HG02970 (cell line): Measurements from ENCODE around the gene GSK3B.

Experiments
- ATAC-seq: cut with Tn5 transposase; IDR thresholded peaks from one replicate; pipeline ENCODE4 v1.9.1; 2021; ENCODE audit warnings: mild to moderate bottlenecking, moderate library complexity, moderate number of reproducible peaks; ENCODE audit not compliant: unreplicated experiment, low FRiP score

Gene GSK3B

DNA sequence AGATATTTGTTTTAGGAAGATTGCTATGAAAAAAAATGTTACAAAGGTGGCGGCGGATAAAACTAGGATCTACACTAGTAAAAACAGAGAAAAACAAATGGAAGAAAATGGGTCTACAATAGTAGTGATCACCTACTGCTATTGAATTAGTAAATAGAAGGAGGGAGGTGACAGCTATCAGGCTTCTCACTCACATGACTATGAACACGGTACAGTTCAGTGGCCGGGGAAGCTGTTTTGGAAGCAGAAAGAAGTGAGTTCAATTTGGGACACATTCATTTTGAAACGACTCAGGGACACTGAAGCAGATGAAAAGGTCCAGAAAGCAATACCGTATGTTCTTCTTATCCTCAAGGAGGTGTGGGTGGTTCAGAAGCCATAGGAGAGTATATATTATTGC, 138.3 kb downstream of the GSK3B start:
- no peak for ATAC-seq

DNA sequence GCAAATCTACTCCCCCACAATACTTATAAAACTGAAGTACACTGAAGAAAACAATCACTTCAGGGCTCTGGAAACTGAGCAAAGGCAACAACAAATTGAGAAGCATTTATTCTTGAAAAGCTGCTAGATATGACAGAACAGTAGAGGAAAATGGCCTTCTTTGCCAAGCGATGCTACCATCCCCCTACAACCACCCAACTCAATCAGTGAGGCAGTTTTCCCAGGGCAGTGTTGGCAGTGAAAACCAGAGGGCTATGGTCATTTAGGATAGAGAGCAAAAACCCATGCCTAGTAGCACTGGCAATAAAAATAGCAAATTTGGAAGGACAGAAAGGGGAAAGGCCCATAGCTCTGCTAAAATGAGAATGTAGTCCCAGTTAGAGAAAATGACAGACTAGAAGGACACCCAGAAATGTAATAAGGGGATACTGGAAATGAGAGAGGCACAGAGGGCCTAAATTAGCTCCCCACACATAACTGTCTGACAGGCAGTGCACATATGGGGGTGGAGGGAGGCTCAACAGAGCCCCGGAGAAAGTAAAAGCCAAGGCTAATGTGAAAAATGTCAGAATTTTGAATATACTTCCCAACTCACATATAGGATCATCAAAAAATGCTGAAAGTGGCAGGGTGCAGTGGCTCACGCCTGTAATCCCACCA, 143.5 kb downstream of the GSK3B start:
- ATAC-seq: no peak

DNA sequence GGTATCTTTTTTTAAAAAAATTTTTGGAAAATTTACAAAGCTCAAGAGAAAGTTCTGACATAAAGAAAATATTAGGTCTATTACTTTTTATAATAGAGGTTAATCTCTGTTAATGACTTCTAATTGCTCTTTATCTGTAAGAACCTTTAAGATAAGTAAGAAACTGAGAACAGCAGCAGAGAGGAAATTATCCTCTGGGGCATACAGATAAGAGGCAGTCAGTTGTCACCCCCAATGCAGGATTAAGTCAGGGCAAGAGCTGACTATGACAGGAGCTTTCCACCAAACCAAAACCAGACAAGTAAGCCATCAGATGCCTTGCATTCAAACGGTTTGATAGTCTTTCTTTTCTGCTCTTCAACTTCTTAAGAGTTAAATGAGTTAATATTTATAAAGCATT, 149.0 kb downstream of the GSK3B start:
- ATAC-seq: no peak

DNA sequence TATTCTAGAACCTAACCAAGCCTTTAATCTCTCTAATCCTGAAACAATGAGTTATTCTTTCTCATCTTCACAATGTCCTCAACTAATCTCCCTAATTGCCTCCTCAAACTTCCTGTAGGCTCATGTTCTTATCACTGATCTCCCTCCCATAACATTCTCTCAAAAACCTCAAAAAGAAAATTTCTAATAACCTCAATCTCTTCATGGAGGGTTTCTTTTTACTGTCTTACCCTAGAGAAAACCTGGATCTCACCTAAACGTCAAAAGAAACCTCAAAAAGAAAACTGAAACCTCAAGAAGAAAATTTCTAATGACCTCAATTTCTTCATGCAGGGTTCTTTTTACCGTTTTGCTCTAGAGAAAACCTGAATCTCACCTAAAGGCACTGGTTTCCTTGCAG, 150.2 kb downstream of the GSK3B start:
- ATAC-seq: no peak

DNA sequence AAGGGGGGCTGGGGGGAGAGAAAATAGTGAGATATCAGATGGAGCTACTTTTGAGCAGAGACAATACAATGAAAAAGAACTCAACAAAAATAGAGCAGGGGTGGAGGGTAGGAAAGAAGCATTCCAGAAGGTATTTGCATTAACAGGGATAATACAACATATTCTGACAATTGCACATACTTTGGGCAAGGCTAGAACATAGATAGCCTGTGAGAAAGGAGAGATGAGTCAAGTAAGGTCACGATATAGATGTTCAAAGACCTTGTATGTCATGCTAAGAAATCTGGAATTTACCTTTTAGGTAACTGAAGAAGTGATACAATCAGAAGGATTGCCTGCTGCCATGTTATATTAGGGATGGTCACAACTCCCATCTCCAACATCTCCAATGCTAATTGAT, 155.2 kb downstream of the GSK3B start:
- ATAC-seq: no peak

DNA sequence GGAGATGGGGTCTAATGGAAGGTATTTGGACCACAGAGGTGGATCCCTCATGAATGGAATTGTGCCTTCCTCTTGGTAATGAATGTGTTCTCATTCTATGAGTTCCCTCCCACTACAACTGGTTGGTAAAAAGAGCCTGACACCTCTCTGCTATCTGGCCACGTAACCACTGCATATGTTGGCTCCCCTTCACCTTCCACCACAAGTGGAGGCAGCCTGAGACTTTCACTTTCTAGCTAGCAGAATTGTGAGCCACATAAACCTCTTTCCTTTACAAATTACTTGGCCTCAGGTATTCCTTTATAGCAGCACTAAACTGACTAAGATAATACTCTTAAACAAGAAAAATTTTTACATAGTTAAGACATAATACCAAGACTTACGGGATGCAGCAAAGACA, 157.0 kb downstream of the GSK3B start:
- ATAC-seq: peak; percentile 87

DNA sequence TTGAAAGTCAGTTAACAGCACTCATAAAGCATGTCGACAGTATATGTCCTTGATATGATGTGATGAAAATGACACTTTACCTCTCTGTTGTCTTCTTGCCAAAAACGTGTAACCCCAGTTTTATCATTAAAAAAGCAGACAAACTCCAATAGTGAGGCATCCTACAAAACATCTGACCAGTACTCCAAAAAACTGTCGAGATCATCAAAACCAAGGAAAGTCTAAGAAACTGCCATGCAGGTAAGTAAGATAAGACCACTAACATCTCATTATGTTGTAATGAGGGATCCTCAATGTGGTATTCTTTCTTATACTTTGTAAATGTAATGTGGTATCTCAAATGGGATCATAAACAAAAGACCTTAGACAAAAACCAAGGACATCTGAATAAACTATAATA, 160.0 kb downstream of the GSK3B start:
- no peak for ATAC-seq

DNA sequence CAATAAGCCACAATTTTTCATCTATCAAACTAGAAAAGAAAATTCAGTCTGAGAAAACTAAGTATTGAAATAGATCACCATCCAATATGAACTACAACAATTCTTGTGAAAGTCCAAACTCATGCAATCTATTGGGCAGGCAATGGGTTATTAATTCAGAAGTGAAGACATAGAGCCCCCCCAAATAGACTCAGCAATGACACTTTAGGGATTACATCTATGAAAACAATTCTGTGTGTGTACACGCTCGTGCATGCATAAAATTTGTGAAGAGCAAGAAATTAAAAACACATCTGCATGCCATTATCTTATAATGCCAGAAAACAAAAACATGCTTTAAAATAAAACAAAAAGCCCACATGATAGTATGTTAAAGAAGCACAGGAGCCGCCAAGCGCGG, 161.0 kb downstream of the GSK3B start:
- ATAC-seq: no peak

DNA sequence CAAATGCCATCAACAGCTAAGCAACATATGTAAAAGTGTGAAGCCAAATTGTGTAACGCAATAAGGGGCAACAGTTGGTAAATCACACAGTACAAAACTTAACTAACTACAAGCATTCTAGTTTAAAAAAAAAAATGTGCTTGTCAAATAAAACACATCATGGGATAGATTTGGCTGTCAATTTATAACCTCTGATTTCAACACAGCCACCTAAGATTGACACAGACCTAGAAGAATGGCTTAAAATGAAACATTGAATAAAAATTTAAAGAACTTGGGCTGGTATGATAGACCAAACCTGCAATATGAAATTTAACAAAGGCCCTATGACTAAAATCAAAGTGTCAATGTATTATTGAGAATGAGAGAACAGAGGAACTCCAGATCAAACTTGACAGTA, 164.0 kb downstream of the GSK3B start:
- no peak for ATAC-seq

DNA sequence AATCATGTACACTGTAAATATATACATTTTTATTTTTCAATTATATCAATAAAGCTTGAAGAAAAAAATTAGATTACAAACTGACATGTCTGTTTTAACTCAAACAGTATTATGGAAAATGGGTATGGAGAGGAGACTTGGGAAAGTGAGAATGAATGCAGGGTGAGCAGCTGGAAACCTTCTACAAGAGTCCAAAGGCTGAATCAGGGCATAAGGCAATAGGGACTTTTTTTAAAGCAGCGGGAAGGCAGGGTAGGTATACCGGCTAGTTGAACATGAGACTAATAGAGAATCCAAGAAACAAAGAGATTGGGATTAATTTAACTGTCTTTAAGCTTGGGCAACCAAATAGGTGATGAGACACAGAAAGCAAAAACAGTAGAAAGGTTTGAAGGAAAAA, 167.1 kb downstream of the GSK3B start:
- ATAC-seq: no peak

DNA sequence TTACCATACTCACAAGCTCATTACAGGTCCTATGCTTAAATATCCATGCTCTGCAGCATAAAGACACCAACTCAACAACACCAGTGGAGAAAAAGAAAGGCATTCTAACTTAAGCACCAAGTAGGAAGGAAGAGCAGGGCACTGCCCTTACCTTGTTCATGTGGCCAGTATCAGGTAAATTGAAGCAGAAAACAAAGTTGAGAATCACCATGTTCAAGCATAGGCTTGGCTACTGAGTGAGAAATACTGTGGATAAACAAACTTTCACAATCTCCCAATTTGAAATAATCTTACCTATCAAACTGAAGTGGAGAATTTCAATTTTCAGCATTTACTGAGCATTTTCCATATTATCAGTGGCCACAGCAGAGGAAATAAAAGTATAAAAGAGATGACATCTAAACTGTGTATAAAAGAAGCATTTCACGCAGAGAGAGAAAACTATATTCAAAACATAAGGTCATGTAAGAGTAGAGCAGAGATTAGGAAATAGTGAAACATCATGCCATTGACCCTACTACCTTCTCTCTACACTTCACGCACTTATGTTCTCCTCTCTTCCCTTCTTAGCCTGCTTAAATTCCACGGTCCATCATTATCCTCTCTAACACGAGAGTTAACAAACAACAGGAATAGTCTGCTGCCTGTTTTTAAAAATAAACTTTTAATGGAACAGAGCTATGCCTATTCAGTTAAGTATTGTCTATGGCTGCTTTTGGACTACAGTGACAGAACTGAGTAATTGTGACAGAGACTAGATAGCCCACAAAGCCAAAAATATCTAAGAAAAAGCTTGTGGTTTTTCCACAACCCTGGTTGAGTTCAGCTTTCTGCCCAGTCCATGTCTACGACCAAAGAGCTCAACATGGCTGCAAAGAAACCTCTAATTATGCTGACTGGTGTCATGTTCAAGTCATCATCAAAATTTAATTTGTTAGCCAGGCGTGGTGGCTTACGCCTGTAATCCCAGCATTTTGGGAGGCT, 169.8 kb downstream of the GSK3B start:
- no peak for ATAC-seq

DNA sequence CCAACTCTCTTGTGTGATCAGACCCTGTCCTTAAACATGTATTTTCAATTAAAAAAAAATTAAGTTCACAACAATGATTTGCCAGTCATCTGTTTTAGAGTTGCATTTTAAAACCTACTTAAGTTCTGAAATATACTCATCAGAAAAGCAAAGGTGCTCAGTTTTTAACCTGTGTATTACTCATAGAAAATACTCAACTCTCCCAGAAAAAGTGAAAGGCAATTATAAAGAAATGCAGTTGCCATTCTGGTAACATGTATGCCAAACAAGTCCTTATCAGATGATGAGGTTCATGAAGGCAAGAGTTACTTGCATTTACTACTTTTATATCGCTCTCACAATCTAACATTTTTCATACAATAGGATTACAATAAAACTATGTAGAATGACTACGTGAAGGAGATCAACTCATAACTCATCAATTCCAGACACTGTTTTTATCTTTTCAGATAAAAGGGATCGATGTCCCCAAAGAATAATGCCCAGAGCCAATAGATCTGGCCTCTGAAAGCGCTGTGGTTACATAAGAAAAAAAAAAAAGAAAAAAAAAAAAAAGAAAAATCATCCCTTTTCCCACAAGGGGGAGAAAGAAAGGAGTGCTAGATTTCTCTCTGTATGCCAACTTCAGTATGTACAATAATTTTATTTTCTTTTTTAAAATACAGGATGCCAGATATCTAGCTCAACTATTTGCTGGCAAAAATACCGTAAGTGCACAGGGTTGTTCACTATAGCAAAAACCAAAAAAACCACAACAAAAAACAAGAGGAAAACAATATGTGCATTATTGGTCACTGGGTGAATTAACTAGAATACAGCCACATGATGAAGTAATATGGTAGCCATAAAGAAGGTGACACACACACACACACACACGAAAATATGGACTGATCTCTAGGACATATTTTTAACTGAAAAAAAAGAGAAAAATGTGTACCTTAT, 175.0 kb downstream of the GSK3B start:
- ATAC-seq: no peak

DNA sequence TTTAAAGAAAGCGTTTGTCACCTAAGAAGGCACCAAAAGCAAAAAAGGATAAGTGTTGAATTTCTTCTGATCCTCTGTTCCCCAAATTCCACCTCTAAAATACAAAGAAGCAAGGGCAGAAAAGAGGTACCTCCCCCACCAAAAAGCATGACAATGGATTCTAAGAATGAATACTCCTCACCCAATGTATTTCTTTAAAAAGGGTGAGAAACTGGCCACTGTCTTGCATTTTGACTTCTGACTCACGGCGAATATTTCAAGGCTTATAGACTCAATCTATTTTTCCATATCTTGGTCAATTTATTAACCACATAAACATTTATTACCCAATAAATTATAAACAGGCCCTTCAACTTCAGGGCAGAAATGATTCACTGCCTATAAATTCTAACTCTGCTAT, 181.2 kb downstream of the GSK3B start:
- no peak for ATAC-seq

DNA sequence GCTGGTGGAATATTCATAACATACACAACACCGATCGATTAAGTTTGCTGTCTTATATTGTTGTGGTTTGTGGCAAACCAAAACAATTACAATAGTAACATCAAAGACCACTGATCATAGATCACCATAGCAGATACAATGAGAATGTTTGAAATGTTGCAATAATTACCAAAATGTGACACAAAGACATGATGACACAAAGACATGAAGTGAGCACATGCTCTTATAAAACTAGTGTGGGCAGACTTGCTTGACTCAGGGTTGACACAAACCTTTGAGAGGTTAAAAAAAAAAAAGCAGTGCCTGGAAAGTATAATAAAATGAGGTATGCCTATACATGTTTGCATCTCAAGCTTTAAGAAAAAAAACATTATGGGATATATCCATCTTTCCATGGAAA, 182.0 kb downstream of the GSK3B start:
- ATAC-seq: no peak

DNA sequence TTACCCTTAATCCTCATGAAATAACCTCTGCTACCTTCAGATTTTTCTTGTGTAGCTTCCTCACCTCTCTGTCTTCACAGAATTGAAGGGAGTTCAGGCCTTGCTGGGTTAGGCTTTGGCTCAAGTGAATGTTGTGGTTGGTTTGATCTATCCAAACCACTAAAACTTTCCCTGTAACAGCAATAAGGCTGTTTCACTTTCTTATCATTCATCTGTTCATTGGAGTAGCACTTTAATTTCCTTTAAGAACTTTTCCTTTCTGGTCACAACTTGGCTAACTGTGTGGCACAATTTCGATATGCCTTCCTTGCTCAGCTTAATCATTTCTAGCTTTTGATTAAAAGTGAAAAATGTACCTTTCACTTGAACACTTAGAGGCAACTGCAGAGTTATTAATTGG, 182.5 kb downstream of the GSK3B start:
- ATAC-seq: no peak

DNA sequence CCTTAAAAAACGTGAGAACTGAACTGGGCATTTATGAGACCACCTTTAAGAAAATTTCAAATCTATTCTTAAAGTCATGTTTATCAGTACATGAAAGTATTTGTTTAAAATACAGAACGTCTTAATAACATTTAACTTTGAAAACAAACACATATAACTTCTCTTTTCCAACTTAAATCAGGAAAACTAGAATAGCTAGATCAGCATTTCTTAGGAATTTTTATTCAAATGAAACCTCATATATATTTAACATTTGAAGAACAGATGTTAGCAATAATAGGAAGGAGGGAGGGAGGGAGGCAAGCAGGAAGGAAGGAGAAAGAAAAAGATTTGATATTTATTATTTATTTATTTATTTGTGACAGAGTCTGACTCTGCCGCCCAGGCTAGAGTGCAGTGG, 192.2 kb downstream of the GSK3B start:
- ATAC-seq: no peak

DNA sequence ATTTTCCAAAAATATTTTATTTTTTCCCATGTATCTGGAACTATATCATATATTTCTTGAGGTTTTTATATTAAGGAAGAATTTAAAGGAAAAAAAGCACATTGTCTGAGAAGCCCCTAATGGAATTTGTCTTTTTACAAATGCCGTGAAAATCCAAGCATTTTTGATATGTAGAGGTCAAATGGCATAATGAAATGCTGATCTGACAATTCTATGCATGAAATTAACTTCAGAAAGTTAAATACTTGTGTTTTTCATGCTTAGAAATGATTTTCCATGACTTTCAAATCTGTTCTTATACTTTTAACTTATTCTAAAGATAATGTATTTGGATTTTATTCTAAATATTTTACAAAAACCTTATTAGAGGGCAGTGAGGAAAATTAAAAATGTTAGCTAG, 193.1 kb downstream of the GSK3B start:
- ATAC-seq: no peak

DNA sequence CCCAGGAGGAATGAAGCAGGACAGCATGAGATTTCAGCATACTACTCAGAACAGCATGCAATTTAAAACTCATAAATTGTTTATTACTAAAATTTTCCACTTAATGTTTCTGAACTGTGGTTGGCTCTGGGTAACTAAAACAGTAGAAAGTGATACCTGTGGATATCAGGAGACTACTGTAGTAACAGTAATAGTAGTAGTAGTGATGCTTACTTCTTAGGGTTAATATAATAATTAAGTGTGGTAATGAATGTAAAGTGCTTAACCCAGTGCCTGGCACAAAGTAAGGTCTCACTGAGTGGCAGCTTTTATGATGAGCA, 195.1 kb downstream of the GSK3B start:
- no peak for ATAC-seq

DNA sequence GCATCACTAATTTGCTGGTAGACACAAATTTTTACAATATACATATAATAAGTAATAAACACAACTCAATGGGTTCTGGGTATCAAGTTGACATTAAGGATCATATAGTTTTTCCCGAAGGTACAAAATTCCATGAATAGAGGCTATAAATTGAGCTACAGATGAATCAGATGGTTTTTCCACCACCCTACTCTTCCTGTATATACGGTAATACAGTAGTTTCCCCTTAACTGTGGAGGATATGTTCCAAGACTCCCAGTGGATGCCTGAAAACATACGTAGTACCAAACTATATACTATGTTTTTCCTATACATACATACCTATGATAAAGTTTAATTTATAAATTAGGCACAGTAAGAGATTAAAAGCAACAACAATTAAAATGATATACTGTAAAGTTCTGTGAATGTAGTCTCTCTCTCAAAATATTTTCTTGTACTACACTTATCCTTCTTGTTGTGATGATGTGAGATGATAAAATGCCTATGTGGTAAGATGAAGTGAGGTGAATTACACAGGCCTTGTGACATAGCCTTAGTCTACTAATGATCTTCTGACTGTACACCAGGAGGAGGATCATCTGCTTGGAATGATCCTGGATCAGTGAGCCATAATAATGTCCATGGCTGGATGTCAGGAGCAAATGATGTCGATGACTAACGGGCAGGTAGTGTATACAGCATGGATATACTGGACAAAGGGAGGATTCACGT, 195.6 kb downstream of the GSK3B start:
- ATAC-seq: no peak

DNA sequence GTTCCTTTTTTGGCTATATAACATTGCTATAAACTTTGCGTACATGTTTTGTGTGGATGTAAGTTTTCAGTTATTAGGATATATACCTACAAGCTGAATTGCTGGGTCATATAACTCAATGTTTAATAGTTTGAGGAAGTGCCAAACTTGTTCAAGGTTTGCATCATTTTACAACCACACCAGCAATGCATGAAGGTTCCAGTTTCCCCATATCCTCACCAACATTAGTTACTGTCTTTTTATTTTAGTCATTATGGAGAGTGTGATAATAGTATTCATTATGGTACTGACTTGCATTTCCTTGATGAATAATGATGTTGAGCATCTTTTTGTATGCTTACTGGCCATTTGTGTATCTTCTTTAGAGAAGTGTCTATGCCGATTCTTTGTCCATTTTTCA, 200.1 kb downstream of the GSK3B start:
- ATAC-seq: no peak
